Measurements from ENCODE around the gene CNTRL.
"Not testable (repeated sequence)": the region's sequence is repeated elsewhere in the genome, so short reads cannot be mapped to it uniquely, and the experiment has no call there.

The CNTRL gene, protein sequence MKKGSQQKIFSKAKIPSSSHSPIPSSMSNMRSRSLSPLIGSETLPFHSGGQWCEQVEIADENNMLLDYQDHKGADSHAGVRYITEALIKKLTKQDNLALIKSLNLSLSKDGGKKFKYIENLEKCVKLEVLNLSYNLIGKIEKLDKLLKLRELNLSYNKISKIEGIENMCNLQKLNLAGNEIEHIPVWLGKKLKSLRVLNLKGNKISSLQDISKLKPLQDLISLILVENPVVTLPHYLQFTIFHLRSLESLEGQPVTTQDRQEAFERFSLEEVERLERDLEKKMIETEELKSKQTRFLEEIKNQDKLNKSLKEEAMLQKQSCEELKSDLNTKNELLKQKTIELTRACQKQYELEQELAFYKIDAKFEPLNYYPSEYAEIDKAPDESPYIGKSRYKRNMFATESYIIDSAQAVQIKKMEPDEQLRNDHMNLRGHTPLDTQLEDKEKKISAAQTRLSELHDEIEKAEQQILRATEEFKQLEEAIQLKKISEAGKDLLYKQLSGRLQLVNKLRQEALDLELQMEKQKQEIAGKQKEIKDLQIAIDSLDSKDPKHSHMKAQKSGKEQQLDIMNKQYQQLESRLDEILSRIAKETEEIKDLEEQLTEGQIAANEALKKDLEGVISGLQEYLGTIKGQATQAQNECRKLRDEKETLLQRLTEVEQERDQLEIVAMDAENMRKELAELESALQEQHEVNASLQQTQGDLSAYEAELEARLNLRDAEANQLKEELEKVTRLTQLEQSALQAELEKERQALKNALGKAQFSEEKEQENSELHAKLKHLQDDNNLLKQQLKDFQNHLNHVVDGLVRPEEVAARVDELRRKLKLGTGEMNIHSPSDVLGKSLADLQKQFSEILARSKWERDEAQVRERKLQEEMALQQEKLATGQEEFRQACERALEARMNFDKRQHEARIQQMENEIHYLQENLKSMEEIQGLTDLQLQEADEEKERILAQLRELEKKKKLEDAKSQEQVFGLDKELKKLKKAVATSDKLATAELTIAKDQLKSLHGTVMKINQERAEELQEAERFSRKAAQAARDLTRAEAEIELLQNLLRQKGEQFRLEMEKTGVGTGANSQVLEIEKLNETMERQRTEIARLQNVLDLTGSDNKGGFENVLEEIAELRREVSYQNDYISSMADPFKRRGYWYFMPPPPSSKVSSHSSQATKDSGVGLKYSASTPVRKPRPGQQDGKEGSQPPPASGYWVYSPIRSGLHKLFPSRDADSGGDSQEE (N-terminal part only)

DNA sequence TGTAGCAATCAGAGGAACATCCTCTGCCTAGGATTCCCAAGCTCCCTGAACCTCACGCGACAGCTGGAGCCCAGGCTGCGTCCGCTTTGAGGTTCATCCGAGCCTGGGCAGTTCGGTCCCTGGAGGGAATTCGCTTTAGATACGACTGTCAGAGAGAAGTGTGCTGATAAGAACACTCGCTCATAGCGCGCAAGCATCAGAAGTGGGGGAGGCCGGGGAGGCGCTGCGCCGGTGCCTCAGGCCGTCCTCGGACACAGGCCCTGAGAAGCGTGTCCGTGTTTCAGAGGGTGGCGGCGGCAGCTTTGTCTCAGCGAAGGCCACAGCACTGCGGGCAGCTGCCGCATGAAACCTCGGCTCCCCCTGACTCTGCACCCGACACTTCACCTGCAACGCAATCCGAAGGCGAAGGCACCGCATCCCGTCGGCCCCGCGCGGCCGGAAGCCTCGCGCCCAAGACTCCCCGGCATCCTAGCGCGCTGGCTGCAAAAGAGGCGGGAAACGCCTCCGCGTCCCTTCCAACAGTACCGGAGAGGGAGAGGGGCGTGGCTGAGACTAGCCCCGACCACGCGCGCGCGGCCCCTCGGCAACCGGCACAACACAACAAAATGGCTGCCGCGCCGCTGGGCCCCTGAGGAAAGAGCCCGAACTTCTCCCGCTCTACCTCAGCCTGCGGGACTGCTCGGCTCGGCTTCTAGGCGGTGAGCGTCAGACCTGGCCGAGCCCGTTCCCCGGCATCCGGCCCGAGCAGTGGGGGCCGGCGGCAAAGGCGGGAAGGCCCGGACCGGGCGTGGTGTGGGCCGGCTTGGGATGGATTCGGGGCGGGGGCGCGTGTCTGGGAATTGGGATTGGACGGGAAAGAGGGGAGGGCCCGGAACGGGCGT lies at the start of gene CNTRL:
CNTRL (plus strand) TSS at position 586 of the 881 bp plus-strand sequence. CDS start 13,372 bp downstream, outside the sequence.
- Histone ChIP-seq H3K27me3 (ENCODE audit: control insufficient read depth, insufficient read depth, low read length) (no peaks in the 10 kb centered on the region), H3K36me3 (ENCODE audit: control insufficient read depth, insufficient read depth, low read length) (no peaks in the 10 kb centered on the region), H3K9ac (ENCODE audit: low read length) (peak within 1 kb of the TSS; percentile 66), H3K4me3 (ENCODE audit: low read length) (peak within 1 kb of the TSS; percentile 86), H3K4me1 (ENCODE audit: control insufficient read depth, insufficient read depth, low read length) (peaks cover 6% of the 10 kb centered on the region), H3K9me3 (ENCODE audit: control insufficient read depth, low read length) (no peaks in the 10 kb centered on the region)

DNA sequence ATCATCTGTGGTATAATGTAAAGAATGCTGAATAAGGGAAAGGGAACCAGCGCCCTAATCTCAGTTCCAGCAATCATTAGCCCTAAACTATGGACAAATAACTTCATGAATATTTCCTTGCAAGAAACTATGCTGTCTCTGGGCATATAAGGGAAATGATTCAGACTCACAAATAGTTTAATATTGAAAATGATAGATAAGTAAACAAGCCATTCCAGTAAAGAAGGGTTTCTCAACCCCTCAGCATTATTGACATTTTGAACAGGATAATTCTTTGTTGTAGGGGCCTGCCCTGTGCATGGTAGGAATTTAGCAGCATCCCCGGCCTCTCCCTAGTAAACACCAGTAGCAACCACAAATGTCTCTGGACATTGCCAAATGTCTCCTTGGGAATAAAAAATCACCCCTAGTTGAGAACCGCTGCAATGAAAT lies 48.5 kb upstream of the CNTRL start:
- Histone ChIP-seq H3K27me3 (ENCODE audit: control insufficient read depth, insufficient read depth, low read length) (no peaks in the 10 kb centered on the region), H3K9me3 (ENCODE audit: control insufficient read depth, low read length) (no peaks in the 10 kb centered on the region), H3K4me3 (ENCODE audit: low read length) (no peak overlapping the region), H3K4me1 (ENCODE audit: control insufficient read depth, insufficient read depth, low read length) (peaks cover 5% of the 10 kb centered on the region), H3K9ac (ENCODE audit: low read length) (no peak overlapping the region), H3K36me3 (ENCODE audit: control insufficient read depth, insufficient read depth, low read length) (no peaks in the 10 kb centered on the region)

- Histone ChIP-seq H3K4me1 (ENCODE audit: control insufficient read depth, insufficient read depth, low read length) (peaks cover 5% of the 10 kb centered on the region), H3K27me3 (ENCODE audit: control insufficient read depth, insufficient read depth, low read length) (no peaks in the 10 kb centered on the region), H3K9ac (ENCODE audit: low read length) (no peak overlapping the region), H3K9me3 (ENCODE audit: control insufficient read depth, low read length) (no peaks in the 10 kb centered on the region), H3K36me3 (ENCODE audit: control insufficient read depth, insufficient read depth, low read length) (no peaks in the 10 kb centered on the region), H3K4me3 (ENCODE audit: low read length) (no peak overlapping the region)
Observed at GRCh38 chr9:121026768-121027167, 48.0 kb upstream of the CNTRL start.

GRCh38 chr9:121028285-121028684 lies 46.5 kb upstream of the CNTRL start:
- H3K9me3 ChIP-seq (ENCODE audit: control insufficient read depth, low read length); H3K9ac ChIP-seq (ENCODE audit: low read length); H3K4me1 ChIP-seq (ENCODE audit: control insufficient read depth, insufficient read depth, low read length); H3K27me3 ChIP-seq (ENCODE audit: control insufficient read depth, insufficient read depth, low read length); H3K4me3 ChIP-seq (ENCODE audit: low read length); H3K36me3 ChIP-seq (ENCODE audit: control insufficient read depth, insufficient read depth, low read length): not testable (repeated sequence)

- H3K27me3 ChIP-seq (ENCODE audit: control insufficient read depth, insufficient read depth, low read length): no peaks in the 10 kb centered on the region
- H3K9me3 ChIP-seq (ENCODE audit: control insufficient read depth, low read length): no peaks in the 10 kb centered on the region
- H3K4me3 ChIP-seq (ENCODE audit: low read length): no peak overlapping the region
- H3K9ac ChIP-seq (ENCODE audit: low read length): no peak overlapping the region
- peaks cover 5% of the 10 kb centered on the region for H3K4me1 ChIP-seq (ENCODE audit: control insufficient read depth, insufficient read depth, low read length)
- H3K36me3 ChIP-seq (ENCODE audit: control insufficient read depth, insufficient read depth, low read length): no peaks in the 10 kb centered on the region
Observed at GRCh38 chr9:121029469-121029868, 45.3 kb upstream of the CNTRL start.

- Histone ChIP-seq H3K36me3 (ENCODE audit: control insufficient read depth, insufficient read depth, low read length) (no peaks in the 10 kb centered on the region), H3K9ac (ENCODE audit: low read length) (no peak overlapping the region), H3K4me3 (ENCODE audit: low read length) (no peak overlapping the region), H3K9me3 (ENCODE audit: control insufficient read depth, low read length) (no peaks in the 10 kb centered on the region), H3K27me3 (ENCODE audit: control insufficient read depth, insufficient read depth, low read length) (no peaks in the 10 kb centered on the region), H3K4me1 (ENCODE audit: control insufficient read depth, insufficient read depth, low read length) (peaks cover 3% of the 10 kb centered on the region)
Observed at GRCh38 chr9:121034529-121034928, 40.2 kb upstream of the CNTRL start.

DNA sequence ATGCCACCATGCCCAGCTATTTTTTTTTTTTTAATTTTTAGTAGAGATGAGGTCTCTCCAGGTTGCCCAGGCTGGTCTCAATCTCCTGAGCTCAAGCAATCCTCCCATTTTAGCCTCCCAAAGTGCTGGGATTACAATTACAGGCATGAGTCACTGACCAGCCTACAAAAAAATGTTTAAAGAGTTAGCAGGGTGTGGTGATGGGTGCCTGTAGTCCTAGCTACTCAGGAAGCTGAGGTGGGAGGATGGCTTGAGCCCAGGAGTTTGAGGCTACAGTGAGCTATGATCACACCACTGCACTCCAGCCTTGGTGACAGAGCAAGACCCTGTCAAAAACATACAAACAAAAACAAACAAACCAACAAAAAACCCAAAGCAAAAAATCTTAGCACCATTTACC lies 39.0 kb upstream of the CNTRL start:
- not testable (repeated sequence) for H3K9me3 ChIP-seq (ENCODE audit: control insufficient read depth, low read length); H3K27me3 ChIP-seq (ENCODE audit: control insufficient read depth, insufficient read depth, low read length); H3K4me1 ChIP-seq (ENCODE audit: control insufficient read depth, insufficient read depth, low read length); H3K4me3 ChIP-seq (ENCODE audit: low read length); H3K9ac ChIP-seq (ENCODE audit: low read length); H3K36me3 ChIP-seq (ENCODE audit: control insufficient read depth, insufficient read depth, low read length)

- Histone ChIP-seq H3K9me3 (ENCODE audit: control insufficient read depth, low read length) (no peaks in the 10 kb centered on the region), H3K9ac (ENCODE audit: low read length) (no peak overlapping the region), H3K27me3 (ENCODE audit: control insufficient read depth, insufficient read depth, low read length) (no peaks in the 10 kb centered on the region), H3K4me3 (ENCODE audit: low read length) (no peak overlapping the region), H3K36me3 (ENCODE audit: control insufficient read depth, insufficient read depth, low read length) (no peaks in the 10 kb centered on the region), H3K4me1 (ENCODE audit: control insufficient read depth, insufficient read depth, low read length) (peaks cover 3% of the 10 kb centered on the region)
Observed at GRCh38 chr9:121038362-121038761, 36.4 kb upstream of the CNTRL start.

- Histone ChIP-seq H3K27me3 (ENCODE audit: control insufficient read depth, insufficient read depth, low read length) (no peaks in the 10 kb centered on the region), H3K4me3 (ENCODE audit: low read length) (no peak overlapping the region), H3K36me3 (ENCODE audit: control insufficient read depth, insufficient read depth, low read length) (no peaks in the 10 kb centered on the region)
Observed at GRCh38 chr9:121038804-121039203, 36.0 kb upstream of the CNTRL start.

DNA sequence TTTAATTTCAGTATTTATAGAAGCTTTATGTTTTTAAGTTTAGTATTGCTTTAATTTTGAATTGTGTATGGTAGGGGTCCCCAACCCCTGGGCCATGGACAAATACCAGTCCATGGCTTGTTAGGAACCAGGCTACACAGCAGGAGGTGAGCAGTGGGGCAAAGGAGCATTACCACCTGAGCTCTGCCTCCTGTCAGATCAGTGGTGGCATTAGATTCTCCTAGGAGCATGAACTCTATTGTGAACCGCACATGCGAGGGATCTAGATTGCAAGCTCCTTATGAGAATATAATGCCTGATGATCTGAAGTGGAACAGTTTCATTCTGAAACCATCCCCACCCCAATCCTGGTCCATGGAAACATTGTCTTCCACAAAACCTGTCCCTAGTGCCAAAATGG lies 26.6 kb upstream of the CNTRL start:
- H3K9ac ChIP-seq (ENCODE audit: low read length): no peak overlapping the region

More at GRCh38 chr9:121038804-121039203, 36.0 kb upstream of the CNTRL start:
- Histone ChIP-seq H3K9me3 (ENCODE audit: control insufficient read depth, low read length) (no peaks in the 10 kb centered on the region), H3K4me1 (ENCODE audit: control insufficient read depth, insufficient read depth, low read length) (peaks cover 3% of the 10 kb centered on the region), H3K9ac (ENCODE audit: low read length) (no peak overlapping the region)

DNA sequence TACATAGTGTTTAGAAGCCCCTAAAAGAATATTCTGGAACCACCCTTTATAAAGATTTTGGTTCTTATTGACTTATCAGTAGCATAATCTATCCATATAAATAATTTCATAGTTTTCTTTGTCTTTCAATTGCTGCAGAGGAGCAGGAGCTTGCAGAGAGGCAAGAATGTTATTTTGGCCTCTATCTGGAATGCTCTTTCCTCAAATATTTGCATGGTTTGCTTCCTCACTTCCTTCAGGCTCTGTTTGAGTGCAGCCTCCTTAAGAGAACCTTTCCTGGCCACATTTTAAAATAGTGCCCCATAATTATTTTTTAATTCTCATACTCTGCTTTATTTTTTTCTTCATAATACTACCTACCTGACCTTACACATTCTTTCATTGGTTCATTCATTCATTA lies 26.1 kb upstream of the CNTRL start:
- Histone ChIP-seq H3K36me3 (ENCODE audit: control insufficient read depth, insufficient read depth, low read length) (no peaks in the 10 kb centered on the region), H3K27me3 (ENCODE audit: control insufficient read depth, insufficient read depth, low read length) (no peaks in the 10 kb centered on the region), H3K9me3 (ENCODE audit: control insufficient read depth, low read length) (no peaks in the 10 kb centered on the region), H3K4me1 (ENCODE audit: control insufficient read depth, insufficient read depth, low read length) (peaks cover 15% of the 10 kb centered on the region), H3K4me3 (ENCODE audit: low read length) (no peak overlapping the region), H3K9ac (ENCODE audit: low read length) (no peak overlapping the region)

More for the DNA sequence above, 26.6 kb upstream of the CNTRL start:
- H3K9me3 ChIP-seq (ENCODE audit: control insufficient read depth, low read length): no peaks in the 10 kb centered on the region
- no peaks in the 10 kb centered on the region for H3K36me3 ChIP-seq (ENCODE audit: control insufficient read depth, insufficient read depth, low read length)
- H3K4me1 ChIP-seq (ENCODE audit: control insufficient read depth, insufficient read depth, low read length): peaks cover 15% of the 10 kb centered on the region
- H3K27me3 ChIP-seq (ENCODE audit: control insufficient read depth, insufficient read depth, low read length): no peaks in the 10 kb centered on the region
- no peak overlapping the region for H3K4me3 ChIP-seq (ENCODE audit: low read length)

All from mucosa of stomach (tissue), 1 donor.